ENCODE measurements around the gene GTF2B. TPM values are rescaled to one million over a fixed set of nuclear protein-coding genes. Genes with fewer than 3 reads are reported as not detected.

GTF2B gene
- total and polyA plus RNA-seq, 2 donors (not counting 1 experiment from before 2014, with no cell fraction given), result 37.8 to 42.2 TPM

GRCh38 chr1:88867743-88868521, 23.4 kb downstream of the GTF2B start:
- H3K79me2 ChIP-seq (ENCODE audit: control insufficient read depth, insufficient read depth, low read length), result peaks cover 20% of the 10 kb centered on the region
- peak; percentile 80 to 89 for DNase-seq (ENCODE audit: low read depth in 2 of 2)
- no peaks in the 10 kb centered on the region for H4K20me1 ChIP-seq (ENCODE audit: control insufficient read depth, extremely low read depth, insufficient read depth, low read length)
- no peak overlapping the region for H3K9ac ChIP-seq (ENCODE audit: insufficient read depth, low read length)
- no peaks in the 10 kb centered on the region for H3K9me3 ChIP-seq (ENCODE audit: control insufficient read depth, insufficient read depth, low read depth, low read length)
- H3K4me1 ChIP-seq (ENCODE audit: control insufficient read depth, extremely low read depth, insufficient read depth, low read length), result no peaks in the 10 kb centered on the region
- TF ChIP-seq EZH2 (IDR thresholded peaks at IDR 0.05; ENCODE audit: low read length, missing control alignments) (no peak), CTCF (conservative IDR thresholded peaks at IDR 0.05 in 1 of 2, IDR thresholded peaks at IDR 0.05 in 1 of 2; ENCODE audit: low read depth in 1 of 2, low read length in 2 of 2) (no peak)
- no peaks in the 10 kb centered on the region for H3K27me3 ChIP-seq (ENCODE audit: control insufficient read depth, insufficient read depth, low read length)
- peak overlapping the region; percentile 51 for H3K27ac ChIP-seq (ENCODE audit: insufficient read depth, low read length)
- no peak overlapping the region for H2AFZ ChIP-seq (ENCODE audit: low read length)
- no peaks in the 10 kb centered on the region for H3K36me3 ChIP-seq (ENCODE audit: control insufficient read depth, insufficient read depth, low read length)
- H3K4me2 ChIP-seq (ENCODE audit: extremely low read depth, insufficient read depth, low read length), result peak overlapping the region; percentile 8
- no peak overlapping the region for H3K4me3 ChIP-seq (replicated peaks in 1 of 4; ENCODE audit: control extremely low read depth in 1 of 4, insufficient read depth in 1 of 4, low read depth in 3 of 4, low read length in 4 of 4)

- no peak overlapping the region for H3K27ac ChIP-seq (ENCODE audit: insufficient read depth, low read length)
- no peaks in the 10 kb centered on the region for H3K79me2 ChIP-seq (ENCODE audit: control insufficient read depth, insufficient read depth, low read length)
- H2AFZ ChIP-seq (ENCODE audit: low read length), result no peak overlapping the region
Observed at GRCh38 chr1:88851303-88852063, 39.9 kb downstream of the GTF2B start.

More at GRCh38 chr1:88851303-88852063, 39.9 kb downstream of the GTF2B start:
- DNase-seq (ENCODE audit: low read depth in 2 of 2), result no peak
- Histone ChIP-seq H3K4me1 (ENCODE audit: control insufficient read depth, extremely low read depth, insufficient read depth, low read length) (no peaks in the 10 kb centered on the region), H3K4me3 (replicated peaks in 1 of 4; ENCODE audit: control extremely low read depth in 1 of 4, insufficient read depth in 1 of 4, low read depth in 3 of 4, low read length in 4 of 4) (no peak overlapping the region), H3K36me3 (ENCODE audit: control insufficient read depth, insufficient read depth, low read length) (peaks cover 6% of the 10 kb centered on the region), H3K4me2 (ENCODE audit: extremely low read depth, insufficient read depth, low read length) (no peak overlapping the region), H3K9me3 (ENCODE audit: control insufficient read depth, insufficient read depth, low read depth, low read length) (no peaks in the 10 kb centered on the region), H4K20me1 (ENCODE audit: control insufficient read depth, extremely low read depth, insufficient read depth, low read length) (no peaks in the 10 kb centered on the region), H3K9ac (ENCODE audit: insufficient read depth, low read length) (no peak overlapping the region), H3K27me3 (ENCODE audit: control insufficient read depth, insufficient read depth, low read length) (no peaks in the 10 kb centered on the region)
- no peak for TF ChIP-seq CTCF (conservative IDR thresholded peaks at IDR 0.05 in 1 of 2, IDR thresholded peaks at IDR 0.05 in 1 of 2; ENCODE audit: low read depth in 1 of 2, low read length in 2 of 2)
- TF ChIP-seq EZH2 (IDR thresholded peaks at IDR 0.05; ENCODE audit: low read length, missing control alignments), result no peak

Data from fibroblast of lung (primary cell).